PC-9 (cell line): Measurements from ENCODE around the gene EXOC4. TPM values are rescaled to one million over a fixed set of nuclear protein-coding genes. Genes with fewer than 3 reads are reported as not detected.

Experiments
- BruUV-seq: library from RNA; stranded (reverse); fragments of 400-500 nt; replicated peaks from 2 replicates; lab custom pipeline; 2021; lab: Mats Ljungman, UMichigan
- CTCF ChIA-PET: fragments of 300-600 bp; sonication (Branson Sonifier 250); formaldehyde crosslinking; loops from one replicate; lab custom pipeline; 2022; ENCODE audit warnings: antibody characterized with exemption; lab: Charles Lee
- POLR2A ChIA-PET: fragments of 300-600 bp; sonication (Branson Sonifier 250); formaldehyde crosslinking; loops from one replicate; lab custom pipeline; 2022; ENCODE audit warnings: antibody characterized with exemption; ENCODE audit not compliant: unreplicated experiment; lab: Charles Lee
- DNase-seq, 2 experiments: peaks; one replicate each; pipeline versions ENCODE4 v3.0.0 to v3.0.0-alpha.2; 2015 to 2022; ENCODE audit warnings: mixed read lengths in 1 of 2
- H2AFZ ChIP-seq: fragments of 200-600 bp; sonication (generic); 2 replicates; pipeline ENCODE4 v1.8.1; 2017; ENCODE audit warnings: antibody characterized with exemption
- H3F3A ChIP-seq: fragments of 200-600 bp; sonication (generic); 2 replicates; pipeline ENCODE4 v1.8.1; 2017; ENCODE audit warnings: antibody characterized with exemption, mild to moderate bottlenecking, low read depth; ENCODE audit not compliant: insufficient read depth
- H3K27ac ChIP-seq: fragments of 200-600 bp; sonication (generic); 2 replicates; pipeline ENCODE4 v1.6.1; 2016; ENCODE audit warnings: mixed run types
- H3K27me3 ChIP-seq: fragments of 200-600 bp; sonication (generic); 2 replicates; pipeline ENCODE4 v1.6.1; 2016; ENCODE audit warnings: low read depth, mixed run types; ENCODE audit not compliant: insufficient read depth
- H3K36me3 ChIP-seq: fragments of 200-600 bp; sonication (generic); 2 replicates; pipeline ENCODE4 v1.6.1; 2016; ENCODE audit warnings: low read depth, mixed run types
- H3K4me1 ChIP-seq: fragments of 200-600 bp; sonication (generic); replicated peaks from 2 replicates; pipeline ENCODE4 v1.6.1; 2016; ENCODE audit warnings: mixed run types; ENCODE audit not compliant: insufficient read depth
- H3K4me2 ChIP-seq: fragments of 200-600 bp; sonication (generic); 2 replicates; pipeline ENCODE4 v1.6.1; 2017; ENCODE audit warnings: mixed run types
- H3K4me3 ChIP-seq: fragments of 200-600 bp; sonication (generic); 2 replicates; pipeline ENCODE4 v1.6.1; 2016; ENCODE audit warnings: mixed run types
- H3K79me2 ChIP-seq: fragments of 200-600 bp; sonication (generic); 2 replicates; pipeline ENCODE4 v1.6.1; 2017; ENCODE audit warnings: low read depth, mixed run types
- H3K9me2 ChIP-seq: fragments of 200-600 bp; sonication (generic); 2 replicates; pipeline ENCODE4 v1.8.1; 2017; ENCODE audit warnings: mild to moderate bottlenecking; ENCODE audit not compliant: insufficient read depth
- H3K9me3 ChIP-seq: fragments of 200-600 bp; sonication (generic); 2 replicates; pipeline ENCODE4 v1.8.1; 2016; ENCODE audit warnings: low read depth; ENCODE audit not compliant: insufficient read depth
- H4K20me1 ChIP-seq: fragments of 200-600 bp; sonication (generic); 2 replicates; pipeline ENCODE4 v1.8.1; 2017; ENCODE audit not compliant: insufficient read depth
- CTCF ChIP-seq: fragments of 200-600 bp; sonication (generic); conservative IDR thresholded peaks from 2 replicates; pipeline ENCODE4 v1.6.1; 2017; ENCODE audit warnings: mixed run types, antibody characterized with exemption, mild to moderate bottlenecking, moderate library complexity
- EZH2 ChIP-seq: fragments of 200-600 bp; sonication (generic); IDR thresholded peaks from 2 replicates; pipeline ENCODE4 v1.8.0; 2017; ENCODE audit warnings: antibody characterized with exemption, low read depth
- intact Hi-C: fragments of 100-400 bp; cut with micrococcal nuclease; formaldehyde crosslinking; loops from one replicate; pipeline ENCODE4 v1.10.0; 2022; ENCODE audit not compliant: unreplicated experiment
- total RNA-seq: library from RNA; stranded (reverse); gene quantifications from 2 replicates; pipeline ENCODE4 v1.2.3, GENCODE V29; 2021

The EXOC4 gene
- total RNA-seq, 1 experiment from 2014 or later: 101 TPM

- Histone ChIP-seq H2AFZ (no peak overlapping the region), H3K4me2 (no peak overlapping the region), H3K27me3 (no peaks in the 10 kb centered on the region), H3K9me3 (no peaks in the 10 kb centered on the region), H3K36me3 (no peaks in the 10 kb centered on the region), H4K20me1 (0 out of 2 replicates have a peak, but pooled peaks cover under 1% of the 10 kb centered on the region), H3K4me3 (no peak overlapping the region), H3K27ac (no peak overlapping the region), H3F3A (no peaks in the 10 kb centered on the region), H3K9me2 (no peaks in the 10 kb centered on the region), H3K4me1 (no peaks in the 10 kb centered on the region), H3K79me2 (no peaks in the 10 kb centered on the region)
- no TSS peak for BruUV-seq
- intact Hi-C loops: no loop called here
- TF ChIP-seq CTCF (no peak), EZH2 (no peak)
- DNase-seq: no peak
- POLR2A ChIA-PET: no interaction called here
- CTCF ChIA-PET: no interaction called here
These were observed 141.5 kb downstream of the EXOC4 start for GRCh38 chr7:133394369-133394768.

- intact Hi-C loops: no loop called here
These were observed 142.7 kb downstream of the EXOC4 start for GRCh38 chr7:133395551-133395950.

GRCh38 chr7:133398506-133398905 lies 145.6 kb downstream of the EXOC4 start:
- ChIA-PET CTCF (no interaction called here), POLR2A (interaction anchor here (0.5 kb wide), 1 partner anchor 14 kb away, joined by 11 read pairs; no protein-coding TSS in a partner anchor)
- DNase-seq: no peak
- Histone ChIP-seq H4K20me1 (peaks cover 9% of the 10 kb centered on the region; the same call in 1 of the 2 replicates), H3K4me3 (no peak overlapping the region), H3F3A (no peaks in the 10 kb centered on the region), H2AFZ (no peak overlapping the region), H3K79me2 (no peaks in the 10 kb centered on the region), H3K27me3 (no peaks in the 10 kb centered on the region), H3K9me2 (no peaks in the 10 kb centered on the region), H3K4me2 (no peak overlapping the region), H3K36me3 (no peaks in the 10 kb centered on the region), H3K27ac (no peak overlapping the region), H3K9me3 (no peaks in the 10 kb centered on the region), H3K4me1 (no peaks in the 10 kb centered on the region)
- BruUV-seq: no TSS peak
- intact Hi-C loops: no loop called here
- TF ChIP-seq EZH2 (no peak), CTCF (no peak)

More at GRCh38 chr7:133395551-133395950, 142.7 kb downstream of the EXOC4 start:
- BruUV-seq: no TSS peak
- Histone ChIP-seq H3K27me3 (no peaks in the 10 kb centered on the region), H3K4me3 (no peak overlapping the region), H3K9me3 (no peaks in the 10 kb centered on the region), H3K4me1 (no peaks in the 10 kb centered on the region), H3K36me3 (no peaks in the 10 kb centered on the region), H2AFZ (no peak overlapping the region), H3K9me2 (no peaks in the 10 kb centered on the region), H3K27ac (no peak overlapping the region), H3K79me2 (no peaks in the 10 kb centered on the region), H3K4me2 (no peak overlapping the region), H3F3A (no peaks in the 10 kb centered on the region), H4K20me1 (0 out of 2 replicates have a peak, but pooled peaks cover 6% of the 10 kb centered on the region)
- DNase-seq: no peak
- ChIA-PET CTCF (no interaction called here), POLR2A (no interaction called here)
- no peak for TF ChIP-seq EZH2
- TF ChIP-seq CTCF: no peak
